ENCODE results near the gene EML1.

EML1 gene

DNA sequence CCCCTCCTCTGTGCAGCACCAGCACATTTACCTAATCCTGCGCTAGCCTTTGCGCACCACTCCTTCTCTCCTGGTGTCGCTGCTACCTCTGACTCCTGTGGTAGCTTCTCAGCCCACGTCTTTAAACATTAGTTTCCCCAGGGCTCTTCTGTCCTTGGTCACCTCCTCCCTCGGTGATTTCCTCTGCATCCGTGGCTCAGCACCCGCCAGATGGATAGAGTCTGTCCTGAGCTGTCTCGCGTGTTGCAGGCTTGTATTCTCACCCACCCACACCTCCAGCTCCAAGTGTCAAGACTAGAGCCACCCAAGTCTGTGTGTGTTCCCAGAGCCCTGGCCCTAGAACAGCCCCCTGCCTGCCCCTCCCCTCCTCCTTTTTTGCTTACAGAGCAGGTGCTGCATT lies 83.2 kb downstream of the EML1 start:
- DNase-seq (ENCODE audit: low read depth), result no peak
- no peak overlapping the region for H3K4me3 ChIP-seq (ENCODE audit: low read depth, low read length)
- TF ChIP-seq, protein P1, sequence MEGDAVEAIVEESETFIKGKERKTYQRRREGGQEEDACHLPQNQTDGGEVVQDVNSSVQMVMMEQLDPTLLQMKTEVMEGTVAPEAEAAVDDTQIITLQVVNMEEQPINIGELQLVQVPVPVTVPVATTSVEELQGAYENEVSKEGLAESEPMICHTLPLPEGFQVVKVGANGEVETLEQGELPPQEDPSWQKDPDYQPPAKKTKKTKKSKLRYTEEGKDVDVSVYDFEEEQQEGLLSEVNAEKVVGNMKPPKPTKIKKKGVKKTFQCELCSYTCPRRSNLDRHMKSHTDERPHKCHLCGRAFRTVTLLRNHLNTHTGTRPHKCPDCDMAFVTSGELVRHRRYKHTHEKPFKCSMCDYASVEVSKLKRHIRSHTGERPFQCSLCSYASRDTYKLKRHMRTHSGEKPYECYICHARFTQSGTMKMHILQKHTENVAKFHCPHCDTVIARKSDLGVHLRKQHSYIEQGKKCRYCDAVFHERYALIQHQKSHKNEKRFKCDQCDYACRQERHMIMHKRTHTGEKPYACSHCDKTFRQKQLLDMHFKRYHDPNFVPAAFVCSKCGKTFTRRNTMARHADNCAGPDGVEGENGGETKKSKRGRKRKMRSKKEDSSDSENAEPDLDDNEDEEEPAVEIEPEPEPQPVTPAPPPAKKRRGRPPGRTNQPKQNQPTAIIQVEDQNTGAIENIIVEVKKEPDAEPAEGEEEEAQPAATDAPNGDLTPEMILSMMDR (conservative IDR thresholded peaks at IDR 0.05; ENCODE audit: low read depth, low read length), result no peak

DNA sequence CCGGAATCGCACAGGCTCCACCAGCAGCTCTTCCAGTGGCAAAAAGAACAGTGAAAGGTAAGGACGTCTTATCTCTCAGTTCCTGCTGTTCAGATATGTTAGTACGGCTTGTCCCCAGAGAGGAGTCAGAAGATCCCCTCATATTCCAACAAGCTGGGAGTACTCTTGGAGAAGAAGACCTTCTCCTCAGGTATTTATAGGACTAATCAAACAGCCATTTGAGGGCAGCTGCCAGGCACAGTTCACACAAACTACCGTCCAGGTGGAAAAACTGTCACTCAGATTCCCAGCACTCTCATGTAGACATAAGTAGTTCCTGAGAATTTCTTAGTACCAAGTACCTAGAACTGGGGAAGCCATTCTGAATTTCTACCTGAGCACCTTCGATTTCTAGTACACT lies 85.3 kb downstream of the EML1 start:
- DNase-seq (ENCODE audit: low read depth), result no peak
- TF ChIP-seq, protein P1 (conservative IDR thresholded peaks at IDR 0.05; ENCODE audit: low read depth, low read length), result no peak
- no peak overlapping the region for H3K4me3 ChIP-seq (ENCODE audit: low read depth, low read length)

DNA sequence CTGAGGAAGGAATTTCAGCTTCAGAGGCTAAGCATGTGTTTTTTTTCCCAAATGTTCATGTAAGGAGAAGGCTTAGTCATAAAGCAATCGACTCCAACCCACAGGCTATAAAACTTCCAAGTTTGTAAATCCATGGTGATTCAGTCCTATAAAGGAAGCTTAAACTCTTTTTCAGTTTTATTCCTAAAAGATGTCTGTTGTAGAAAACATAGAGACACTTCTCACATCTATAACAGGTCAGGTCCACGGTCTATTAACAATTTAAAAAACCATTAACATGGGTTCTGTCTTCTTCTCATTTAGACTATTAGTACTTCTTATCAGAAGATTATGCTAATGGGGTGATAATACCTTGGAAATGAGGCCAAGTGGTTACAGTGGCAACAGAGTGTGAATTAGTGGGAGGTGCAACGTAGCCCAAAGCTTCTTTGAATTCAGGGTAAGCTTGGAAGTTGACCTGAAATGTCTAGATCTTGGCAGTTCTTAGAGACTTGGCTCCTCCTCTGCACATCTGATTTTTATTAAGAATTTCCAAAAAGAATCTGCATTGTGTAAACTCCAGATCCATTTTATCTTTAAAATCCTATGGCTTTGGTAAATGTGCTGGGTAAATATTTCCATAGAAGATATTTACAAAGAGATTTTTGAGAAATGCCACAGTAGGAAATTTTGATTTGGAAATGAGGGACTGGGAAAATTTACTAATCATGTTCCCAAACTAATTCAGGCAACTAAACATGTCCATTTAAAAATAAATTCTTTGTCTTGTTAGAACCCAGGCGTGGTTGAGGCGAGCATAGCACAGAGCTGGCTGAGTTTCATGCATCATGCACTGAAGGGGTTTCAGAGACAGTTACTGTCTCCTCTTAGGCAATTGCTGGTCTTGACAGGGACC lies 86.4 kb downstream of the EML1 start:
- peak; percentile 31 for DNase-seq (ENCODE audit: low read depth)
- H3K4me3 ChIP-seq (ENCODE audit: low read depth, low read length), result no peak overlapping the region
- TF ChIP-seq, protein P1 (conservative IDR thresholded peaks at IDR 0.05; ENCODE audit: low read depth, low read length), result no peak

DNA sequence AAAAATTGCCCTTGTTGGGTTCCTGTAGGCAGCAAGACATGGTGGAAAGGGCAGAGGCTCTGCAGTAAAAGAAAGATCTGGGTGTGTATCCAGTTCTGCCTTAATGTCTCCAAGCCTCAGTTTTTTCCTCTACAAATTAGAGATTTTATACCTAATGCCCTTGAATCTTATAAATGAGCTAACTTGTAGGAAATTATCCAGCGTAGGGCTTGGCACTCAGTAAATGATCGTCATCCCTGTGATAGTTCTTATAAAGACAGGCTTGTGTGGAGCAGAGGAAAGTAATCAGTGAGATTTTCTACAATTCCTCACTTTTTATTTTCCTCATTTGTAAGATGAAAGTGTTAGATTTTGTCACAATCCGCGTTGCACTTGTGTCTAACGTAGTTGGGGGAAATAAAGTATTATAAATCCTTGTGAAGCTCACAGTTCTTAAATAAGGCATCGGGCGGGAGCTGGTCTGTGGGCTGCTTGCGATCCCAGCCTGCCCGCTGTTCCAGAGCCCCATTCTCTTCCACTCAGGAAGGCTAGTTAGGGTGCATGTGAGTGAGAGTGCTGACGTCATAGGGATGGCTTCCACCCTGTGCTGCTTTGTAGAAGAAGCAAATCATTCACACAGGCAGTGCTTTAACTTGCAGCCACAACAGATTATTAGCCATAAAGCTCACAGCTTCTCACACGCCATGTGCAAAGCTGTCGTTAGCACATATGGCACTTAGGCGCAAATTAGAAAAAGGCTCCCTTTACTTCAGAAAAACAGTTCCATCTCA lies 87.6 kb downstream of the EML1 start:
- TF ChIP-seq, protein P1 (conservative IDR thresholded peaks at IDR 0.05; ENCODE audit: low read depth, low read length), result no peak
- H3K4me3 ChIP-seq (ENCODE audit: low read depth, low read length), result no peak overlapping the region
- no peak for DNase-seq (ENCODE audit: low read depth)

DNA sequence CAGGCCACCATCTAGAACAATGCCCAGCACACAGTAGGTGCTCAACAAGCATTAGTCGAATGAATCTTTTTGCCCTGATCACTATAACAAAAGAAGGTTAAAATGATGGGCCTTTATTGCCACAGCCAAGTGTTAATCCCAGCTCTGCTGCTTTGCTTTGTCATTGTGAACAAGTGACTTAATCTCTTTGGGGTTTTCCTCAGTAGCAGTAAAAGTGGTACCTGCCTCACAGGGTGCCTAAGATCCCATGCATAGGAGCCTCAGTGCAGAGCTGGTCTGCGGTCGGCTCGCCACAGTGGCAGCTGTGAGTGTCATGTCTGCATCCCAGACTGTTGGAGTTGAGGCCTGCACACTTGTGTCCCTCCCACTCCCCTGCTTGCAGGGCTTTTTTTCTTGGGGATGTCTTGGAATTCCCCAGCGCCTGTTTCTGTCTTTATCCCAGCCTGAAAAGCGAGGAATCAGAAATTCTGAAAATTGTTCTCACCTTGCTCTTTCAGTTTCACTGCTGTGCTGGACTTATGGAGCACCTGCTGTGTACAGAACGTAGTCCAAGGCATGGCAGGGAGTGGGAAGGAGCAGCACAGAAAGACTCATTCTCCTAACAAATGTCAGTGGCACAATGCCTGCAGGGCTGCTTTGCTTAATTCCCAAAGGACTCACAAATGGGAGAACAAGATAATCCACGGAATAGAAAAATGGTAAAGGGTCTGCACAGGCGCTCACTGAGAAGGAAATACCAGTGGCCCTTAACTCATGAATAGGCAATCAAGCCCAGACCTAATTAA lies 90.8 kb downstream of the EML1 start:
- no peak overlapping the region for H3K4me3 ChIP-seq (ENCODE audit: low read depth, low read length)
- TF ChIP-seq, protein P1 (conservative IDR thresholded peaks at IDR 0.05; ENCODE audit: low read depth, low read length), result no peak
- no peak for DNase-seq (ENCODE audit: low read depth)

DNA sequence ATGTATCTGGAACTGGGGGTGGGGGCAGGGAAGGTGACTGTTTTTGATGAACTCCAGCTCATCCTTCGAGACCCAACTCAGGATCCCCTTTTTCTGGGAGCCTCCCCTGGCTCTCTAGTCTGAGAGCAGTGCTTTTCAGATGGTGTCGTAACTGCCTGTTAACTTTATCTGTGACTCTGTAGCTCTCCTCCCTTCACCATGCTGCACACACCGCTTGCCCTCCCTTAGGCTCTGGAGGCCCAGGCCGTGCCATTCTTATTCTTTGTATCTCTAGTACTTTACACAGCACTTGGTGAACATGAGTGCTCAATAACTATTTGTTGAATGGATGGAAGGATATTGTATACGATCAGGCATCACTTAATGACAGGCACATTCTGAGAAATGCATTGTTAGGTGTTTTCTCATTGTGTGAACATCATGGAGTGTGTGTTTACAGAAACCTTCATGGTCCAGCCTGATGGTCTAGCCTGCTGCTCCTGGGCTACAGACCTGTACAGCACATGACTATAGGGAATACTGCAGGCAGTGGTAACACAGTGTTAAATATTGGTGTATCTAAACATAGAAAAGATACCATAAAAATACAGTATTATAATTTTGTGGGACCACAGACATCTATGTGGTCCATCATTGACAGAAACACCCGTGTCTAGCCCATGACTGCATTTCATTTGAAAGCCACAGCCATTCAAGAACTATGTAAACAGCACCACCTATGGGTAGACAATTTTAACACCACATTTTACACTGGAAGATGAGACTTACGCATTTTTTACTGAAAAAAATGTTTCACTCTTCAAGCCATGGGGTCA lies 91.8 kb downstream of the EML1 start:
- no peak overlapping the region for H3K4me3 ChIP-seq (ENCODE audit: low read depth, low read length)
- TF ChIP-seq, protein P1 (conservative IDR thresholded peaks at IDR 0.05; ENCODE audit: low read depth, low read length), result peak; percentile 71
- DNase-seq (ENCODE audit: low read depth), result peak; percentile 86

Data from choroid plexus epithelial cell (primary cell).